GM18507 (cell line): ENCODE results near the gene TTC34.

Experiments used
- DNase-seq: peaks from one replicate; pipeline ENCODE4 v3.0.0; 2011; ENCODE audit warnings: low read depth; ENCODE audit not compliant: insufficient read length; ENCODE audit errors: extremely low spot score
- FAIRE-seq: peaks from 2 replicates; lab custom pipeline; 2011; peaks lifted over from hg19 to GRCh38; lab: Jason Lieb, UNC

Gene TTC34

GRCh38 chr1:2602311-2602835 lies 199.1 kb downstream of the TTC34 start:
- FAIRE-seq (no peak), DNase-seq (no peak)

GRCh38 chr1:2601721-2602303 lies 199.7 kb downstream of the TTC34 start:
- DNase-seq = no peak
- FAIRE-seq = no peak

- no peak for FAIRE-seq
- DNase-seq = no peak
These were observed 203.1 kb downstream of the TTC34 start for GRCh38 chr1:2598329-2598931.

- FAIRE-seq (no peak), DNase-seq (no peak)
These were observed 203.8 kb downstream of the TTC34 start for GRCh38 chr1:2597441-2598328.

- no peak for FAIRE-seq
- DNase-seq = no peak
These were observed 204.8 kb downstream of the TTC34 start for GRCh38 chr1:2596530-2597333.

GRCh38 chr1:2595812-2596529 lies 205.5 kb downstream of the TTC34 start:
- no peak for FAIRE-seq
- no peak for DNase-seq

GRCh38 chr1:2595261-2595811 lies 206.2 kb downstream of the TTC34 start:
- no peak for FAIRE-seq

GRCh38 chr1:2594641-2595131 lies 206.8 kb downstream of the TTC34 start:
- FAIRE-seq = no peak
- no peak for DNase-seq

More at GRCh38 chr1:2595261-2595811, 206.2 kb downstream of the TTC34 start:
- no peak for DNase-seq

- DNase-seq = no peak
- FAIRE-seq = no peak
These were observed 207.4 kb downstream of the TTC34 start for GRCh38 chr1:2594001-2594640.

- FAIRE-seq = no peak
- no peak for DNase-seq
These were observed 208.1 kb downstream of the TTC34 start for GRCh38 chr1:2593251-2593878.

- no peak for DNase-seq
- no peak for FAIRE-seq
These were observed 208.8 kb downstream of the TTC34 start for GRCh38 chr1:2592672-2593071.

GRCh38 chr1:2591581-2592261 lies 209.8 kb downstream of the TTC34 start:
- DNase-seq (no peak), FAIRE-seq (no peak)

GRCh38 chr1:2591233-2591580 lies 210.3 kb downstream of the TTC34 start:
- DNase-seq (no peak), FAIRE-seq (no peak)

- FAIRE-seq (no peak), DNase-seq (no peak)
These were observed 211.0 kb downstream of the TTC34 start for GRCh38 chr1:2590233-2591141.

GRCh38 chr1:2589431-2590232 lies 211.9 kb downstream of the TTC34 start:
- DNase-seq (no peak), FAIRE-seq (no peak)
